GM12891 (cell line): ENCODE data around the gene TENM3.

ENCODE experiments used
- PAX5 ChIP-seq: IDR thresholded peaks from 2 replicates; pipeline ENCODE4 v1.6.1; 2011; ENCODE audit warnings: low read length, moderate library complexity, mild to moderate bottlenecking; ENCODE audit not compliant: insufficient read depth, severe bottlenecking
- POLR2A ChIP-seq: IDR thresholded peaks from 2 replicates; pipeline ENCODE4 v1.6.1; 2011; ENCODE audit warnings: low read depth, low read length, control low read depth
- POLR2AphosphoS5 ChIP-seq: IDR thresholded peaks from 2 replicates; pipeline ENCODE4 v1.6.1; 2011; ENCODE audit warnings: low read depth, low read length, control low read depth
- POU2F2 ChIP-seq: IDR thresholded peaks from 2 replicates; pipeline ENCODE4 v1.6.1; 2011; ENCODE audit warnings: low read depth, mild to moderate bottlenecking, control low read depth, low read length, moderate library complexity
- SPI1 ChIP-seq: IDR thresholded peaks from 2 replicates; pipeline ENCODE4 v1.6.1; 2011; ENCODE audit warnings: low read depth, low read length, control low read depth
- TAF1 ChIP-seq: IDR thresholded peaks from 2 replicates; pipeline ENCODE4 v1.6.1; 2011; ENCODE audit warnings: low read depth, low read length, control low read depth

- TF ChIP-seq POLR2AphosphoS5 (no peak), POLR2A (no peak), TAF1 (no peak), POU2F2 (no peak), SPI1 (no peak), PAX5 (no peak)
These were observed 576.5 kb downstream of the TENM3 start for GRCh38 chr4:182819751-182820150.
